ENCODE data around the gene CELF2.

CELF2 gene

GRCh38 chr10:11227103-11227502, 209.4 kb downstream of the CELF2 start (continued):
- TF ChIP-seq, protein P1, sequence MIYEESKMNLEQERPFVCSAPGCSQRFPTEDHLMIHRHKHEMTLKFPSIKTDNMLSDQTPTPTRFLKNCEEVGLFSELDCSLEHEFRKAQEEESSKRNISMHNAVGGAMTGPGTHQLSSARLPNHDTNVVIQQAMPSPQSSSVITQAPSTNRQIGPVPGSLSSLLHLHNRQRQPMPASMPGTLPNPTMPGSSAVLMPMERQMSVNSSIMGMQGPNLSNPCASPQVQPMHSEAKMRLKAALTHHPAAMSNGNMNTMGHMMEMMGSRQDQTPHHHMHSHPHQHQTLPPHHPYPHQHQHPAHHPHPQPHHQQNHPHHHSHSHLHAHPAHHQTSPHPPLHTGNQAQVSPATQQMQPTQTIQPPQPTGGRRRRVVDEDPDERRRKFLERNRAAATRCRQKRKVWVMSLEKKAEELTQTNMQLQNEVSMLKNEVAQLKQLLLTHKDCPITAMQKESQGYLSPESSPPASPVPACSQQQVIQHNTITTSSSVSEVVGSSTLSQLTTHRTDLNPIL (CRISPR knock-in tag; IDR thresholded peaks at IDR 0.05; ENCODE audit: low read depth), result no peak
- no peak for TF ChIP-seq ZNF8 (CRISPR knock-in tag; IDR thresholded peaks at IDR 0.05)
- no peak for TF ChIP-seq SNAI2 (CRISPR knock-in tag; IDR thresholded peaks at IDR 0.05)
- no peak for TF ChIP-seq TOX (CRISPR knock-in tag; IDR thresholded peaks at IDR 0.05; ENCODE audit: borderline replicate concordance)
- TF ChIP-seq PPARA (CRISPR knock-in tag; IDR thresholded peaks at IDR 0.05; ENCODE audit: borderline replicate concordance), result no peak

DNA sequence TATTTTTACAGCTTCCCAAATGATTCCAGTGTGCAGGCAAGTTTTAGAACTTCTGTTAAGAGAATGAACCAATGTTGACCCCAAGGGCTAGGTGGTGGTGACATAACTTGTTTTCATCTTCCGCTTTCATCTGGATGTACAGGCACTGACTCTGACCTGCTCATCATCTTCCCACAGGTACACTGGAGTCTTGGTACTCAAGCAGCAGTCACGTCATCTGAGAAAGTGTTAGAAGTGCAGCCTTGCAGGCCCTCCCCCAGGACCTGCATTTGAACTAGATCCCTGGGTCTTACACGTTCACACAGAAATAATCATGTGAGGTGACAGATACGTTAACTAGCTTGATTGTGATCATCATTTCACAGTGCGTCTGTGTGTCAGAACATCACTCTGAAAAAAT, 212.2 kb downstream of the CELF2 start:
- ATAC-seq, result no peak
- no peak for TF ChIP-seq ZC3H10 (CRISPR knock-in tag; IDR thresholded peaks at IDR 0.05)
- TF ChIP-seq OSR1 (CRISPR knock-in tag; IDR thresholded peaks at IDR 0.05), result no peak
- no peak for TF ChIP-seq ZNF8 (CRISPR knock-in tag; IDR thresholded peaks at IDR 0.05)
- no peak for TF ChIP-seq PPARA (CRISPR knock-in tag; IDR thresholded peaks at IDR 0.05; ENCODE audit: borderline replicate concordance)
- TF ChIP-seq ARNTL (CRISPR knock-in tag; IDR thresholded peaks at IDR 0.05; ENCODE audit: borderline replicate concordance, low read depth), result no peak
- no peak for TF ChIP-seq TCF4 (CRISPR knock-in tag; IDR thresholded peaks at IDR 0.05; ENCODE audit: borderline replicate concordance)
- TF ChIP-seq TOX (CRISPR knock-in tag; IDR thresholded peaks at IDR 0.05; ENCODE audit: borderline replicate concordance), result no peak
- no peak for TF ChIP-seq RARB (CRISPR knock-in tag; IDR thresholded peaks at IDR 0.05)
- TF ChIP-seq, protein P1 (CRISPR knock-in tag; IDR thresholded peaks at IDR 0.05; ENCODE audit: low read depth), result no peak
- no peak for TF ChIP-seq ZNF70 (CRISPR knock-in tag; IDR thresholded peaks at IDR 0.05)
- no peak for TF ChIP-seq ESRRG (CRISPR knock-in tag; IDR thresholded peaks at IDR 0.05)
- TF ChIP-seq SNAI2 (CRISPR knock-in tag; IDR thresholded peaks at IDR 0.05), result no peak
- TF ChIP-seq PATZ1 (CRISPR knock-in tag; IDR thresholded peaks at IDR 0.05; ENCODE audit: borderline replicate concordance), result no peak
- no peak for TF ChIP-seq ZFP3 (CRISPR knock-in tag; IDR thresholded peaks at IDR 0.05)
- no peak for TF ChIP-seq BACH2 (CRISPR knock-in tag; IDR thresholded peaks at IDR 0.05; ENCODE audit: borderline replicate concordance)

DNA sequence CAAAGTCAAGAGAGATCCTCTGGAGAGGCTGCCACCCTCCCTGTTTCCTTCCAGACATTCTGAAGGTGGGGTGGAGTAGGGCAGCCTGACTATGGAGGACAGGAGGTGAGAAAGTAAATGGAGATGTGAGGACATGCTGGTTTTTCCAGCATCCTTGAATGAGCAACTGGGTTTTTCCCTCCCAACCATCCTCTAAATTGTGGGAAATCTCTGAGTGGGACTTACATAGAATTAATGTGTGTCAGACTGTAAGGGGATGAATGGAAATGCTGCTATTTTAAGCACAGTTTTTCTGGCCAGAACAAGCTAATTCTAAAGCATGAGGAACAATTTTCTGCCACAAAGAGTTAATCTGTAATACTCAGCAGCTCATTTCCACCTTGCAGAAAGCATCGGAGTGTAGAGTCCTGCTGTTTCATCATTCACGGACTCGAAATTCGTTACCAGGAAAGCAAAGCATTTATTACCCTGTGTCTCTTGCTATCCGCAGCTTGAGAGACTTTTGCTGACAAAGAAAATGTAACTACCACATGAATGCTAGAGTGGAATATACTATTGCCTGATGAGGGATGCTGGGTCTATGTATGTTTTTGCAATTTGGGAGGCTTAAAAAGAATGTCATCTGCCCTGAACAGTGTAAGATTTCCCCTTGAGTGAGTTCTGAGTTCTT, 213.0 kb downstream of the CELF2 start:
- TF ChIP-seq CSDC2 (CRISPR knock-in tag; IDR thresholded peaks at IDR 0.05), result no peak
- no peak for TF ChIP-seq ISL1 (CRISPR knock-in tag; IDR thresholded peaks at IDR 0.05)
- TF ChIP-seq ESRRG (CRISPR knock-in tag; IDR thresholded peaks at IDR 0.05), result no peak
- TF ChIP-seq ZC3H10 (CRISPR knock-in tag; IDR thresholded peaks at IDR 0.05), result no peak
- no peak for TF ChIP-seq ARNTL (CRISPR knock-in tag; IDR thresholded peaks at IDR 0.05; ENCODE audit: borderline replicate concordance, low read depth)
- TF ChIP-seq PATZ1 (CRISPR knock-in tag; IDR thresholded peaks at IDR 0.05; ENCODE audit: borderline replicate concordance), result no peak
- TF ChIP-seq RARB (CRISPR knock-in tag; IDR thresholded peaks at IDR 0.05), result no peak
- no peak for TF ChIP-seq TCF4 (CRISPR knock-in tag; IDR thresholded peaks at IDR 0.05; ENCODE audit: borderline replicate concordance)
- no peak for ATAC-seq

DNA sequence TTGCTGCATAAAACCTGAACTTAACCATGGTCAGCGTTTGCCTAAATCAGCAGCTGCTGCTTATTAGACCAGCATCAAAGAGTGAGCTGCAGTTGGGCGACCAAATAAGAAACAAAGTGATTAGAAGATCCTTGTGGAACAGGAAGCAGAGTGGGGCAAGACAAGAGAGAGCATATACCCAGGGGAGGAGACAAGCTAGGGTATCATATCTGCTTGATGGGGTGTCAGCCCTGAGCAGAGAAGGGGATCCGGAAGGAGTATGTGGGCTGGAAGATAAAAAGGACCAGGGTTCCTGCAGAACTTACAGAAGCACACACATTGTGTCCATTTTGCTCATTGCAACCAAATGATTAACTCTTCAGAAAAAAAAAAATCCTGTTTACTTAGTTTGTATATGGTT, 213.6 kb downstream of the CELF2 start:
- TF ChIP-seq GLIS3 (CRISPR knock-in tag; IDR thresholded peaks at IDR 0.05), result no peak
- no peak for TF ChIP-seq SNAI2 (CRISPR knock-in tag; IDR thresholded peaks at IDR 0.05)
- no peak for TF ChIP-seq TSHZ2 (CRISPR knock-in tag; IDR thresholded peaks at IDR 0.05)
- no peak for ATAC-seq

Data from SK-N-SH treated with all-trans-retinoic acid at 6 μM for 48 hours (cell line).